ENCODE data around the gene MFSD6.
"Not testable (repeated sequence)": the region's sequence is repeated elsewhere in the genome, so short reads cannot be mapped to it uniquely, and the experiment has no call there.

MFSD6 gene

GRCh38 chr2:190505696-190506095, 97.5 kb downstream of the MFSD6 start:
- no peak for DNase-seq

- DNase-seq = no peak
Observed at GRCh38 chr2:190506666-190507065, 98.5 kb downstream of the MFSD6 start.

DNA sequence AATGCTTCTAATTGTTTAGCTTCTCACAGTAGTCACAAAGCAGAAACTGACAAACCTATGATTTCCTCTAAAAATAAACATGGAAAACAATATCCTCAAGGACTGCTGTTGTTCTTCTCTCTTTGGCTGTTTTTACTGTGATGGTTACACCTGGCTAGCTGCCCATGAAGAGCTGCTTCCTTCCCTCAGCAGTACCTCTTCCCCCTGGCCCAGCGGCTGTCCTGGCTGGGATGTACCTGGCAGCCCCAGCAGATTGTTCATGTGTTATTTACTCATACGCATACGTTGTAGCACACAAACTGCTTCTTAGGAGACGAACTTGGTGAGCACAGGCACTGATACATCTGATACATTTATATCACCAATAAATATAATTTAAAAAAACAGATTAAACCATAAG, 99.0 kb downstream of the MFSD6 start:
- peak; percentile 20 to 41 for DNase-seq

DNA sequence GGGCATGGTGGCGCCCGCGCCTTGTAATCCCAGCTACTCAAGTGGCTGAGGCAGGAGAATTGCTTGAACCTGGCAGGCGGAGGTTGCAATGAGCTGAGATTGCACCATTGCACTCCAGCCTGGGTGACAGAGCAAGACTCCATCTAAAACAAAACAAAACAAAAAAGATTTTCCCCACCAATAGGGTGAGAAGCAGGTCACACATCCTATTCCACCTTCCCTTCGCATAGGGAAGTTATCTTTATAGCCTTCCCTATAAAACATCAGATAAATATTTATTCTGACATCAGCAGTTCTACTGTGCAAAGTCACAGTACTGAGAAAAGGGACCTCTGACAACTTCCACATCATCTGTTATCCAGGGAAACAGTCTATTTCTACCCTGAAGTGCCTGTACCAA, 101.7 kb downstream of the MFSD6 start:
- DNase-seq = not testable (repeated sequence)

DNA sequence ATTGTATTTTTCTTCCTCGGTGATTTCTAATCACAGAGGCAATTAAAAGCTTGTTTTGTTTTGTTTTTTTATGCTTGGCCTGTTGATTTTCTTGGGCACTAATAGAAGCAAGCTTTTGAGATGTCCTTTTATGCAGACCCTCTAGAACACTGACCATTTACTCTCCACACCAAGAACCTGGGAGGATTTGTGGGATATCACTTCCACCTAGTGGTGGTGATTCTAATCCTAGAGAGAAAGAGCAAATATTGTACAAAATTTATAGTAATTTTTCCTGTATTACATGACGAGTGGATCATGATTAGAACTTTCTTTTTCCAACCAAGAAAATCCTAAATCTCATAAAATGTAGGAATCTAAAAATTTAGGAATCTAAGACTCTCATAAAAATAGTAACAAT, 102.9 kb downstream of the MFSD6 start:
- no peak for DNase-seq

GRCh38 chr2:190512539-190513095, 104.5 kb downstream of the MFSD6 start:
- no peak for DNase-seq

DNA sequence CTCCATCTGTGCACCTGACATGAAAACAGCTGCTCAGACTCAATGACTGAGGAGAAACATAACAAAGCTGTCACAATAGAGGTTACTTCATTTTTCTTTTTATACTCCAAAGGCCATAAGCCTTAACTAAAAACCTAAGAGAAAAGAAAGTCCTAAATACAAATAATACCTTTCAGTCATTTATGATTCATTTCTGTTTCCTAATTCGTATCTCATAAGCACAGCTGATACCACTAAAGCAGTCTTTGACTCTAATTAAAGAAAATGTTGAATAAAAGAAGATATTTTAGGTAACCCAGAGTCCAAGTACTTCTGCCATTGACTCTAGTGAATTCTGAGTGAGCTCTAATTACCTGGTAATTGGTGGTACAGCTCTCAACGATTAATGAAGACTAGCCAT, 105.7 kb downstream of the MFSD6 start:
- no peak for DNase-seq

- no peak for DNase-seq
Observed at GRCh38 chr2:190514676-190515075, 106.5 kb downstream of the MFSD6 start.

- DNase-seq = no peak
Observed at GRCh38 chr2:190515687-190516086, 107.5 kb downstream of the MFSD6 start.

- DNase-seq = no peak
Observed at GRCh38 chr2:190517468-190517867, 109.3 kb downstream of the MFSD6 start.

DNA sequence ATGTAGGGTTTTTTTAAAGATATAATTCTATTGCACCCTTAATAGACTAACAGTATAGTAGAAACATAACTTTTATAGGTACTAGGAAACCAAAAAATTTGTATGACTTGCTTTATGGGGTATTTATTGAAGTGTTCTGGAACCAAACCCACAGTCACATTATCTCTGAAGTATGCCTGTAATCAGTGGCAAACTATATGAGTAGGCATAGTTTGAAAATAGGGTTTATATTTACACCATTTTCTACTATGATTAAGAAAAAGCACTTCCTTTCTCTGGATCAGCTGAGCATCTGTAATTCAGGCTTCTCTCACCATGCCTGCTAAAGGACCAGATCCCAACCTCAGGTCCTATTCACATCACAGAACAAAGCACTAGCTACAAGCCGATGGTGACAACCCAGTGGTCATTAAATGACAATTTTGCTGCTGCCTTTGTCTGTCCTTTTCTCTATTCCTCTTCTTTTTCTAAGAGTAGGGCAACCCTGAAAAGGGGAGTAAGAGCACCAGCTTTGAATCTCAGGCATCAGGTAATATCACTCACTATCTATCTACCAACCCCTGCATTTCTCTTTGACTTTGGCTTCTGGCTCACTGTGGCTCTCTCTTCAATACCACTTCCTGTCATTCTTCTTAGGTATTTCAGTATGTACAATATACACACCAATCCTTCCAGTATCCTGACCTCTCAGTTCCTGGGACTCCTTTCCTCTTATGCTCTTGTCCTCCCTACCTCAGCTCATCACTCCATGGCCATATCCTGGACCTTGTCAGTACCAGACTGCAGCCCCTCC, 112.0 kb downstream of the MFSD6 start:
- DNase-seq = no peak

DNA sequence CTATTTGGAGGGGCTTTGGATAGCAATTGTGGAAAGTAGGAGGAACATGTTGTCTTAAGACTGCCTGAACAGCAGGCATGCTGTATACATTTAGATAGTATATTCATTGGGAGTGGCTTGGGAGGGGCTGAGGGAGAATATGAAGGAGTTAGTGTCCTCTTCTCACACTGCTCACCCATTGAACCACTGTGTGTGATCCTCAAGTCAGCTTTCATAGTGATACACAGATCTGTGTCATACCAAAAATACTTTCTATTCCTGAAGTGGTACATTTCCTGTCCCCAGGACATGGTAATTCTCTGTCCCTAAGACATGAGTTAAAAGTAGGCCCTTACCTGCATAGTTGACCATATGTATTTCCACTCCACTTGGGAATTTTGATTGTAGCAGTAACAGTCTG, 116.8 kb downstream of the MFSD6 start:
- no peak for DNase-seq

DNA sequence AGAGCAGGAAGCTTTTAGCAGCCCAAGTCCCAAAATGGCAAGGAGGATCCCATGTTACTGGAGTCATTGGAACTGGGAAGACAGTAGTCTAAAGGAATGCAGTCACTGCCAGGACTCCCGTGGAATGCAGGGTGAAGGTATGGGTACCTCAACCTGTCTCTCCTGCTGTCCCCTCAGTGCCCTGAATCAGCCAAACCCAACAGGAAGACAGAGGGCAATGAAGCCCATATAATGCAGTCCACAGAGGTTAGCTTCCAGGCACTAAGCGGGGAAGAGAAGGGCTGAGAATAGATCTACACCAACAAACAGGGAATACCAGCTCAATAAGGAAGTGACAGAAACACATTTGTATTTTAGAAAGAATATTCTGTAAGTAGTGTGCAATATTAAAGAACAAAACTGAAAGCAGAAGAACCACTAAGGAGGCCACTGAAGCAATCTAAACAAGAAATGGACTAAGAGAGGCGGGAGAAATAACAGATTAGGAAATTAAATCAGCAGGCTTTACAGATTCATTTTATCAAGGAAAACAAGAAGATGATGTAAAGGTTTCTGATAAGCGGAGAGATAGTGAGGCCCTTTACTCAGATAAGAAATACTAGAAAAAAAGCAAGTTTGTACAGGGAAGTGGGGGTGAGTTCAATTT, 118.1 kb downstream of the MFSD6 start:
- DNase-seq = no peak

- no peak for DNase-seq
Observed at GRCh38 chr2:190527214-190527613, 119.1 kb downstream of the MFSD6 start.

DNA sequence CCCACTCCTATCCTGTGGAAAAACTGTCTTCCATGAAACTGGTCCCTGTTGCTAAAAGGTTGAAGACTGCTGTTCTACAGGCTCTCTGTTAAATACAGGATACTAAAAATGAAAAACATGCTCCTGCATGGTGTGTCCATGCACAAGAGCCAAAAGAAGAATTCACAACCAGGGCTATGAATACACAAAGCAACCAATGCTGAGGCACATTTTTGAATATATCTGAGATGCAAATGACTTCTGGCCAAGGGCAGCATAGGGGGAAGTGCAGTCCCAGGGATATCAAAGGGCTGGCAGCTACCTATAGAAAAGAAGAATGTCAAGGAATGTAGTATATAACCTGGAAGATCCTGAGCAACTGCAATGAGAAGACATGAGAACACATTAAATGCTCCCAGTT, 119.8 kb downstream of the MFSD6 start:
- DNase-seq = no peak

- DNase-seq = no peak
Observed at GRCh38 chr2:190528521-190529001, 120.4 kb downstream of the MFSD6 start.

- DNase-seq = no peak
Observed at GRCh38 chr2:190529486-190530247, 121.5 kb downstream of the MFSD6 start.

DNA sequence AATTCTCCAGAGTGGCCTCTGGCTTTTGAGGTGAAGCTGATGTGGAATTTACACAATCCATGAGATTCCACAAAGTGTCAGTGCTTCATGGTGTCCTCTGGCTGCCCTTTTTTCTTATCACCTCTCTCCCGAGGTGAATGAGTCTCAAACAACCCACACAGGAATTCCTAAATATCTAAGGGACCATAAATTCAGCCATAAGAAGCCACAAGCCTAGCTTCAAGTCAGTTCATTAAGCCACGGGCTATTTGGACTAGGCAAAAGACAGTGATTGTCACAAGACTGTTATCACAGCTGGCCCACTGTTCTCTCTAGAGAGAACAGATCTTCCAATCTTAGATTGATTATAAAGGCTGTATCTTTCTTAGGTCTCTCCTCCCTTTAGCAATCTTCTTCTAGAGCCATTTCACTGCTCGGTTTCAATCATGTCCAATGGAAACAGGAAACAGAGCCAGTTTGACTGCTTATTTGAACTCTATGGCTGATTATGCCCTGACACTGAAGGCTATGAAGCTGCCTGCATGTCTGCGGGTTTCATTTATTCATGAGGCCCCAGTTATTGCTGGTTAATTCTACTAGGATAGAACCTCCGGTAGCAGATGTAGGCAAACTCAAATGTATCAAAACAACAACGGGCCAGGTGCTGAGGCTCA, 122.2 kb downstream of the MFSD6 start:
- DNase-seq = no peak

DNA sequence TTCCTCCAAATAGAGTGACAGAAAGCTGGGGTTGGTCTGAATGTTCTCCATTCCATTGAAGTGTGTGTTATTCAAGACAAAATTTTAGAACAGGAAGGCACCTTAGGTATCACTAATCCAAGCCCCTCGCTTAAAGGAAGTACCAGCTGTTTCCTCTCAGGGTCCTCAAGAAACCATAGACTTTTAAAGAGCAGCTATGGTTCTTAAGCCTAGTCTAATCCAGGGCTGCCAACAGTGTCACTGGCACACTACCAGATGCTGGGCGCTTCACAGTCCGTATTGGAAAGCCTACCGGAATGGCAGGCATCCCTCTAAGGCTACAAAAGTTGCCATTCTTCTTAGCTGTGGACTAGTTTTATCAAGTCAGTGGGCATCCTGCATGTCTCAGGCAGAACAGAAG, 124.4 kb downstream of the MFSD6 start:
- DNase-seq = no peak

DNA sequence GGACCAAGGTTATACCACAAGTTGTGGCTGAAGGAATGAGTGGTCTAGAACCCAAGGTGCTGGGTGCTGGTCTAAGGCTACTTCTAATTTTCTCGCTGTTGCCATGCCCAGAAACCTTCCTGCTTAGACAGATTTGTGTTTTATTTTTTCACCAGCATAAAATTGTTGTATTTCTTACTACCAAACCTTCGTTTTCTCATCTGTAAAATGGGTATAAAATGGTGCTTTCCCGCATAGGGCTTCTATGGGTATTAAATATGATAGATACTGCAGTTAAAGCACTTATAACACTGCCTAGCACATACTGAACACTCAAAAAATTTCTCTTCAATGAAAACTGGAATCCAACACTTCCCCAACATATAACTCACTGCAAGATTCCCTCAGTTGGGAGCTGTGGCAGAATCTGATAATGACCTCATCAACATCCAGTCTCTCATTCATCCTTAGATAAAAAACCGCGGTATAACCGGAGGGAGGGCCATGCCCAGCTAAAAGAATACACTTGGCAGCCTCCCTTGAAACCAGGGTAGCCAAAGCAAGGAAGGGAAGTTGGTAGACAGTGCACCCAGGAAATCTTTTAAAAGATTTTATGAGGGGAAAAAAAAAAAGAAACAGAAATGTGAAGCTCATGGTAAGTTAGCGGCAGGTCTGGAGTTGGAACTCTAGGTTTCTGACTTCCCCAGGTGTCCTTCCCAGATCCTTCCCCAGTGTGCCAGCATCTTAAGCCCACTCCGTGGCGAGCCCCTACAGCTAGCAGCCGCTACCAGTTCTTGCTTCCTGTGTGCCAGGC, 125.2 kb downstream of the MFSD6 start:
- DNase-seq = no peak

DNA sequence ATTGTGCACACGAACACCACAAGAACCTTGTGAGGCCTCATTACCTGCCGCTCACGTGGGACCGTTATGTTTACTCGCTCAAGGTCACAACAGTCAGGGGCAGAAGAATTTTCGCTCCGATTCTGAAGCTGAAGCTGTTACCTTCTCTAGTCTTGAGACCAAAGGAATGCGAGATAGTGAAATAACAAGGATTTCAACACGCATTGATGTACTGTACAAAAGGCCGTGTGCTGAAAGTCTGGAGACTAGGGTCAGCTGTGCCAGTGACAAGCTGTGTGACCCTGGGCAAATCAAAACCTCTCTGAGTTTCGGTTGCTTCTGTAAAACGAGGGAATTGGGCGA, 125.8 kb downstream of the MFSD6 start:
- no peak for DNase-seq

Measured in cerebellar nuclear complex (tissue), 1 donor.